RWPE1 (cell line): Measurements from ENCODE around the gene PROK1.

Experiments
- CTCF ChIA-PET: fragments of 350-600 bp; sonication (Branson Sonifier 250); formaldehyde crosslinking; extraction: SDS; loops from one replicate; lab custom pipeline; 2021; lab: Yijun Ruan, JAX
- POLR2A ChIA-PET: fragments of 400-600 bp; formaldehyde crosslinking; extraction: SDS; loops from one replicate; lab custom pipeline; 2020; ENCODE audit warnings: antibody characterized with exemption; ENCODE audit not compliant: low non-redundant PET; lab: Yijun Ruan, JAX
- DNase-seq: peaks from one replicate; pipeline ENCODE4 v3.0.0; 2012; ENCODE audit warnings: low spot score
- H3K27ac ChIP-seq: fragments of 450-650 bp; 2 replicates; pipeline ENCODE4 v1.5.1; 2017
- CTCF ChIP-seq: fragments of 450-650 bp; conservative IDR thresholded peaks from 2 replicates; pipeline ENCODE4 v1.5.1; 2017; ENCODE audit warnings: low read depth, mild to moderate bottlenecking

PROK1 gene

GRCh38 chr1:110466646-110467280 lies 15.8 kb downstream of the PROK1 start:
- no peak for DNase-seq
- no peak for TF ChIP-seq CTCF
- H3K27ac ChIP-seq, result no peak overlapping the region
- POLR2A ChIA-PET, result no interaction called here
- CTCF ChIA-PET, result interaction anchor here (0.7 to 6.0 kb wide), 3 partner anchors 18 to 270 kb away, joined by 4 to 43 read pairs (median 5); no protein-coding TSS in a partner anchor

GRCh38 chr1:110471131-110471530 lies 20.2 kb downstream of the PROK1 start:
- no peak overlapping the region for H3K27ac ChIP-seq
- TF ChIP-seq CTCF, result no peak
- ChIA-PET CTCF (interaction anchor here (2.2 kb wide), 1 partner anchor 25 kb away, joined by 7 read pairs; no protein-coding TSS in a partner anchor), POLR2A (no interaction called here)
- DNase-seq, result no peak

- ChIA-PET POLR2A (no interaction called here), CTCF (interaction anchor here (2.2 kb wide), 1 partner anchor 23 kb away, joined by 7 read pairs; no protein-coding TSS in a partner anchor)
- TF ChIP-seq CTCF, result no peak
- no peak overlapping the region for H3K27ac ChIP-seq
- no peak for DNase-seq
Measured at GRCh38 chr1:110472546-110472945, 21.6 kb downstream of the PROK1 start.

- no peak for TF ChIP-seq CTCF
- ChIA-PET CTCF (interaction anchor here (0.9 to 2.1 kb wide), 2 partner anchors 21 to 278 kb away, joined by 3 to 8 read pairs; no protein-coding TSS in a partner anchor), POLR2A (no interaction called here)
- no peak overlapping the region for H3K27ac ChIP-seq
- no peak for DNase-seq
Measured at GRCh38 chr1:110474444-110474843, 23.5 kb downstream of the PROK1 start.

GRCh38 chr1:110475362-110476027 lies 24.5 kb downstream of the PROK1 start:
- no peak overlapping the region for H3K27ac ChIP-seq
- DNase-seq, result no peak
- ChIA-PET CTCF (interaction anchor here (0.5 to 3.3 kb wide), 4 partner anchors 20 to 353 kb away, joined by 3 to 21 read pairs (median 6); no protein-coding TSS in a partner anchor), POLR2A (no interaction called here)
- TF ChIP-seq CTCF, result no peak

- no peak overlapping the region for H3K27ac ChIP-seq
- no peak for TF ChIP-seq CTCF
- DNase-seq, result no peak
- CTCF ChIA-PET, result interaction anchor here (0.5 to 3.3 kb wide), 5 partner anchors 16 to 354 kb away, joined by 3 to 21 read pairs (median 6); no protein-coding TSS in a partner anchor
- POLR2A ChIA-PET, result no interaction called here
Measured at GRCh38 chr1:110476028-110476765, 25.2 kb downstream of the PROK1 start.
